ENCODE data around the gene TSHR.

DNA sequence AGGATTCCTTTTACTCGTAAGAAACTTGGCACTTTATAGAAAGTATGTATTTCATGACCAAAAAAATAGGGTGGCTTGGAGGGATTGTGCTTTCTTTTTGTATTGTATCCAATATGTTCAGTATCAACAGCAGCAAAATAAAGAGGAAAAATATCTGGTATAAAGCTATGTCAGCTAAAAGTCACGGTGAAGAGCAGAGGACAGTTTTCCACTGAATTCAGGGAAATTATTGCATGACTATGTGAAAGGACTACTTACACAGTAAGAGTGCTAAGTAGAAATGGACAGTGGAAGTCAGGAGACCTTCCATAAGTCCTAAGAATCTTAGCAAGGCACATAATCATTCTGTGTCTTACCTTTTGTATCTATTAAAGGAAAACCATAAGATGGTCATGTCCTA is 19.3 kb downstream of the TSHR start:
- TF ChIP-seq POLR2A (IDR thresholded peaks at IDR 0.05; ENCODE audit: low read depth, low read length) (no peak), POLR2AphosphoS5 (IDR thresholded peaks at IDR 0.05; ENCODE audit: low read depth, low read length) (no peak)
